Left colon (tissue), 2 donors: ENCODE results near the gene COMMD1. TPM values are rescaled to one million over a fixed set of nuclear protein-coding genes. Genes with fewer than 3 reads are reported as not detected.
A peak's percentile ranks its signal among the peaks of the same experiment; 100 is the strongest.

Source experiments
- ATAC-seq: fragments of 200-7000 bp; cut with Tn5 transposase; one replicate; pipeline ENCODE4 v1.9.1; 2020; ENCODE audit warnings: mild to moderate bottlenecking, moderate library complexity
- DNase-seq, 2 donors: peaks; one replicate each; pipeline ENCODE4 v3.0.0-alpha.2; 2020
- intact Hi-C, 2 donors: fragments of 100-400 bp; cut with DNase I in 1 of 2; cut with micrococcal nuclease in 1 of 2; formaldehyde crosslinking; loops; one replicate each; pipeline versions ENCODE4 v1.11.2 to v1.14.0; 2022; cut with DNase I, micrococcal nuclease
- total RNA-seq, 2 donors: library from RNA; stranded (reverse); fragmentation: NEBNext Ultra II Directional; extraction: Animal tissue kit (Norgen Biotek cat#: 25700); gene quantifications; one replicate each; pipeline ENCODE4 v1.2.1, GENCODE V29; 2021
- donor health status: DM: no; HTN: no; CAD: no.
- donor health status: DM: yes; HTN: yes; CAD: no.

Gene COMMD1
- total RNA-seq, 2 donors from 2014 or later: 25.0 to 29.4 TPM

DNA sequence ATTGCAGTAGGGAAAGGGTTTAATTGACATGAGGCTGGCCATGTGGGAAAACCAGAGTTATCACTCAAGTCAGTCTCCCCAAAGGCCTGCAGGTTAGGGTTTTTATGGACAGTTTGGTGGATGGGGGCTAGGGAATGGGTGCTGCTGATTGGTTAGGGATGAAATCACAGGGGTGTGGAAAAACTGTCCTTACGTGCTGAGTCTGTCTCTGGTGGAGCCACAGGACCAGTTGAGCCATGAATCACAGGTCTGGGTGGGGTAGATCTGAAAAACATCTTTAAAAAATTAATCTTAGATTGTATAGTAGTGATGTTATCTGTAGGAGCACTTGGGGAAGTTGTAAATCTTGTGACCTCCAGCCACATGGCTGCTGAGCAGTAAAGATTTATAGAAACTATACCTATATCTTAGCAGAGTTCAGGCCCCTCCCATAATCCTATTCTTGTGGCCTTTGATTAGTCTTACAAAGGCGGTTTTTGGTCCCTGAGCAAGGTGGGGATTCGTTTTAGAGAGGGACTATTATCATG lies 139.6 kb downstream of the COMMD1 start:
- ATAC-seq: peak; percentile 73
- peak in 1 of 2 donors; percentile 18 for DNase-seq
- intact Hi-C loops: no loop called here

DNA sequence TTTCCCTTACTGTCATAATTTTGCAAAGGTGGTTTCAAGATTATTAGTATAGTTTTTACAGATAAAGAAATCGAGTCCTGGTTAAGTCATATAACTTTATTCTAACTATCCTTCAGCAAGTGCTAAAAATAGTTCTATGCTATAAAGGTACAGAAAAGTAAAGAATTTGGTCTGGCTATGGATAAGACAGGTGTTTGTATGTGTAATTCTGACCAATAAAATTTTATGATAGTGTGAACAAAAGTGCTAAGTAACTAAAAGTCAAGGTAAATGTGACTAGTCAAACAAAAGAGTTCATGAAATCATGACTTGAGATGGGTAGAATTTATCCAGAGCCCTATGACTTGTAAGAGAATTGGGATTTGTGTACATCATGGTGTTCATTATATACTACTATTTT lies 140.7 kb downstream of the COMMD1 start:
- ATAC-seq: peak; percentile 76
- intact Hi-C loops: no loop called here
- no peak for DNase-seq

DNA sequence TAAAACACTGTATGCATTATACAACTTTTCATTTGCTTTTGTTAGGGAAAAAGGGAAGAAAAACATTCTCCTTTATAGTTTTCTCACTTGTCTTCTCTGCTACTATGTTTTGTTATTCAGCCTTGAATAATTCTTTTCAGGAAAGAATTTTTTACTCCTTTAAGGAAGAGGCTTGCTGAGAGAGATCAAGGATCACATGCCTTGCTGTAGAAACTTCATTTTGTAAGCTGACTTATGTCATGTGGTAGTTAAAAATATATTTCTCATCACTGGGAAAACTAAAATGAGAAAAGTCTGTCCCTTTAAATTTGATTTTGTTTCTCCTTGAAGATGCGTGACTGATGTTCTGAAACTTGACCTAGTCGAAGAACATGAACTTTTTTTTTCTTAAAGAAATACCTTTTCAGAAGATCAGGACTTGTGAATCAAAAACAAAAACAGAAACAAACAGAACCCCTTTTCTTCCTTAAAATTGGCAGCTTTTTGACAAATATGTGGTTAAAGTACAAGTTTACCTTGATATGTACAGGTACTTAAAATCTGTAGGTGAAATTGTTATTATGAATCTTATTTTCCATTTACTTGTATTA lies 145.1 kb downstream of the COMMD1 start:
- no peak for ATAC-seq
- DNase-seq: no peak
- intact Hi-C loops: no loop called here

DNA sequence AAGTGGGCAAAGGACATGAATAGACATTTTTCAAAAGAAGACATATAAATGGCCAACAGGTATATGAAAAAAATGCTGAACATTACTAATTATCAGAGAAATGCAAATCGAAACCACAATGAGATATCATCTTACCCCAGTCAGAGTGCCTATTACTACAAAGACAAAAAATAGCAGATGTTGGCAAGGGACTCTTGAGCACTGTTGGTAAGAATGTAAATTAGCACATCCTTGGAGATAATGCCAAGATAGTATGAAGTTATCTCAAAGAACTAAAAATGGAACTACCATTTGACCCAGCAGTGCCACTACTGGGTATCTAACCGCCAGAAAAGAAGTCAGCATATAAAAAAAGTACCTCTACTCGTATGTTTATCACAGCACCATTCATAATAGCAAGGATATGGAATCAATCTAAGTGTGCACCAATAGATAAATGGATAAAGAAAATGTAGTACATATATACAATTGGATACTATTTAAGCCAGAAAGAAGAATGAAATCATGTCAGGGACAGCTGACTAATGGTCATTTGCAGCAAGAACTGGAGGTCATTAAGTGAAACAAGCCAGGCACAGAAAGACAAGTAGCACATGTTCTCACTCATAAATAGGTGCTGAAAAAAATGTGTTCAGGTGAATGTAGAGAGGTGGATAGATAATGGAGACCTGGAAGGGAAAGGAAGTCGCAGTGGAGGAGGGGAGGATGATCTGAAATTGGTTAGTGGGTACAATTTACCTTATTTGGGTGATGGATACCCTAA lies 148.7 kb downstream of the COMMD1 start:
- intact Hi-C loops: no loop called here
- no peak for DNase-seq
- no peak for ATAC-seq

DNA sequence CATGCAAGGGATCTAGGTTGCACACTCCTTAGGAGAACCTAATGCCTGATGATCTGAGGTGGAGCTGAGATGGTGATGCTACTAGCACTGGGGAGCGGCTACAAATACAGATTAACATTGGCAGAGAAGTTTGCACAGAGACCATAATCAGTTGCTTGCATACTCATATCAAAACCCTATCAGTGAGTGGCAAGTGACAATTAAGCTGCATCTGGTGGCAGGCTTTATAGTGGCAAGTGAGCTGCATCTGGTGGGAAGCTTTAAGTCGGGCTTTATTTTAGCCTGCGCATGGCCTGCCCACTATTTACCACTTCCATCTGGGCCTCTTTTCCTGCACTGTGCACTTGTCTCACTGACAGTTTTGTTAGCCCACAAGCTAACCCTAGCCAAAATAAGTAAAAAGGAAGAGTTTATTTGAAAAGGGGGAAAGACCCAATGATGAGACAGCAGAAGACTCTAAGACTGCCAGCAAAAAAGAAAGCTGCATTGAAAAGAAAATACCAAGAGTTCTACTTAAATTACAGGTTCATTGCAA lies 149.5 kb downstream of the COMMD1 start:
- intact Hi-C loops: no loop called here

DNA sequence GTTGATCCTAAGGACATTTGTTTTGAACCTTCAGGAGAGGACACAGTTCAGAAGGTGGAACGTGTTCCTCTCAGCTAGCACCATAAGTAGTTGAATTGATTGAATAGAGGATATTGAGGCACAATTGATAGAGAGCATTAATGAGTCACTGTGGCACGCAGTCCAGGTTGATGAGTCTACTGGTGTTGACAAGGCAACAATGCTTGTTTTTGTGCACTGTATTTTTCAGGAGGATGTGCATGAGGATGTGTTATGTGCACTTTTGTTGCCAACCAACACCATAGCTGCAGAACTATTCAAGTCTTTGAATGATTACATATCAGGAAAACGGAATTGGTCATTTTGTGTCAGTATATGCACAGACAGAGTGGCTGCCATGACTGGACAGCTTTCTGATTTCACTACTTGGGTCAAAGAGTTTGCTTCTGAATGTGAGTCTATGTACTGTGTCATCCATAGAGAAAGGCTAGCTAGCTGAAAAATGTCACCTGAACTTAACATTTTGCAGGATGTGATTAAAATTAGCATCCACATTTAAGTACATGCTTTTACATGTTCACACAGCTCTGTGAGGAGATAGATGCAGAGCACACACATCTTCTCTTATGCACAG lies 150.4 kb downstream of the COMMD1 start:
- intact Hi-C loops: no loop called here
- no peak for ATAC-seq

More for the DNA sequence above, 149.5 kb downstream of the COMMD1 start:
- ATAC-seq (no peak), DNase-seq (no peak)

DNA sequence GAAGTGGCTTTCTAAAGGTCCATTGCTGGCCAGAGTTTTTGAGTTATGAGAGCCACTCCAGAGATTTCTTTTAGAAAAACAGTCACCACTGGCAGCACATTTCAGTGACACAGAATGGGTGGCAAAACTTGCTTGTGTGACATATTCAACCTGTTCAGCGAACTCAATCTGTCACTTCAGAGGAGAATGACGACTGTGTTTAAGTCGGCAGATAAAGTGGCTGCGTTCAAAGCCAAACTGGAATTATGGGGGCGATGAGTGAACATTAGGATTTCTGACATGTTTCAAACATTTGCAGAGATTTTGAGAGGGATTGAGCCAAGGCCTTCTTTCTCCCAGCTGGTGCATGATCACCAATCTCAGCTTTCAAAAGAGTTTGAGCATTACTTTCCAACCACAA lies 150.9 kb downstream of the COMMD1 start:
- intact Hi-C loops: no loop called here
- no peak for ATAC-seq
- DNase-seq: no peak

More for the DNA sequence above, 150.4 kb downstream of the COMMD1 start:
- no peak for DNase-seq

DNA sequence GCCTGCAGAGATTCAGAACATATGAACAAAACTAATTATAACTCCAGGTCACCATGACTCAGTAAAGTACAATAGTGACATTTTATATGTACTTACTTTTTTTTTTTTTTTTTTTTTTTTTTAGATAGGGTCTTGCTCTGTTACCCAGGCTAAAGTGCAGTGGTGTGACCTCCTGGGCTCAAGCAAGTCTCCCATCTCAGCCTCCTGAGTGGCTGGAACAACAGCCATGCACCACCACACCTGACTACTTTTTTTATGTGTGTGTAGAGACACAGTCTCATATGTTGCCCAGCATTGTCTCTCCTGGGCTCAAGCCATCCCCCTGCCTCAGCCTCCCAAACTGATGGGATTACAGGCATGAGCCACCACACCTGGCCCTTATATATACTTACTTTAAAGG lies 159.8 kb downstream of the COMMD1 start:
- intact Hi-C loops: no loop called here
- DNase-seq (no peak), ATAC-seq (no peak)

DNA sequence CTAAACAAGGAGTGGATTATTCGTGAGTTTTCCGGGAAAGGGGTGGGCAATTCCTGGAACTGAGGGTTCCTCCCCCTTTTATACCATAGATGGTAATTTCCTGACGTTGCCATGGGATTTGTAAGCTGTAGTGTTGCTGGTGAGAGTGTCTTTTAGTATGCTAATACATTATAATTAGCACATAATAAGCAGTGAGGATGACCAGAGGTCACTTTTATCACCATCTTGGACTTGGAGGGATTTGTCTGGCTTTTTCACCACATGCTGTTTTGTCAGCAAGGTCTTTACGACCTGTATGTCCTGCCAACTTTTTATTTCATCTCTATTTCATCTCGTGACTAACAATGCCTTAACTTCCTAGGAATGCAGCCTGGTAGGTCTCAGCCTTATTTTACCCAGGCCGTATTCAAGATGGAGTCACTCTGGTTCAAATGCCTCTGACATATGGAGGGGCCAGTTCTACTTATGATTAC lies 165.7 kb downstream of the COMMD1 start:
- intact Hi-C loops: no loop called here
- no peak for DNase-seq
- peak; percentile 58 for ATAC-seq

DNA sequence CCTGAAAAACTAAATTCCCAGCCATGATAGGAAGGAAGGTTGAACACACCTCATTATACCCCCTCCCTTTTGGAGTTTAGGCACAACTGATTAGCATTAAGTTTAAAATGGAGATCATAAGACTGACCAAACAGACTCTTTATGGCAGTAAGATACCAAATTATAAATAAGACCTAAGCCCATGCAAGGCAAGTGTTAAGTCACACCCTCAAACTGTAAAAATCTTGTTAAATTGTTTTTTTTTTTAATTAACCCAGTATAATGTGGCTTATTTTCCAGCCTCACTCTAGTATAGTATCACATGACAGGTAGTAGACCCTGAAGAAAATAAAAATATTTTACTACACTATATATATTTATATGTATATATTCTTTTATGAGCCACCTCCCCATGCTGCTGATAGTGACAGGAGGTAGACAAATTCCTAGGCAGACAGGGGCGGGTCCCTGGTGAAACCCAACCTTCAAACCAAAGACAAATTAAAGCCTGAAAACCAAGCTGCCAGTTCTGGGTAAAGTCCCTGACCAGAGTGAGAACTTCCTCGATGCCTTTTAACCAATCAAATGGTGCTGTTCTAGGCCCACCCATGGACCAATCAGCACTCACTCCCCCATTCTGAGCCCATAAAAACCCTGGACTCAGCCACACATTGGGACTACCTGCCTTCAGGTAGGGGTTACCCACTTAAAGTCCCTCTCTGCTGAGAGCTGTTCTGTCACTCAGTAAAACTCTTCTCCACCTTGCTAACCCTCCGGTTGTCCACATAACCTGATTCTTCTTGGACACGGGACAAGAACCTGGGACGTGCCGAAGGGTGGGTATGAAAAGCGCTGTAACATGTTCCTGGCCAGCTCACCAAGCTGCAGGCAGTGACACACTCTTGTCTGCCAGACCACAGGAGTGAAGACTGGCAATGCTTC lies 166.5 kb downstream of the COMMD1 start:
- DNase-seq (no peak), ATAC-seq (peak; percentile 82)

DNA sequence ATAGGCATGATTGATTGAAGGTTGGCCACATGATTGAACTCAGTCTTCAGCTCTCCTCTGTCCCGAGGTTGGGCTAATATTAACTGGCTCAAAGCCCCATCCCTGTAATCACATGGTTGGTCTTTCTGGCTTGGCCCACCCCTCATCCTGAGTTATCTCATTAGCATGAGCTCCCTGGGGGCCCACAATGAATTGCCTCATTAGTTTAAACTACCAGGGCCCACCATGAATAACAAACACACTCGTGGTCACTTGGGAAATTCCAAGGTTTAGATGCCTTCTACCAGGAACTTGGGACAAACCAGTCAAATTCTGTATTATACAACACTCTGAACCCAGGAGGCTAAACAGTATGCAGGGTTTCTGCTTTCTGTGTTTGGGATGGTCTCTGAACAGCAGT lies 168.8 kb downstream of the COMMD1 start:
- ATAC-seq (no peak), DNase-seq (no peak)
- intact Hi-C loops: no loop called here

More for the DNA sequence above, 166.5 kb downstream of the COMMD1 start:
- intact Hi-C loops: no loop called here

DNA sequence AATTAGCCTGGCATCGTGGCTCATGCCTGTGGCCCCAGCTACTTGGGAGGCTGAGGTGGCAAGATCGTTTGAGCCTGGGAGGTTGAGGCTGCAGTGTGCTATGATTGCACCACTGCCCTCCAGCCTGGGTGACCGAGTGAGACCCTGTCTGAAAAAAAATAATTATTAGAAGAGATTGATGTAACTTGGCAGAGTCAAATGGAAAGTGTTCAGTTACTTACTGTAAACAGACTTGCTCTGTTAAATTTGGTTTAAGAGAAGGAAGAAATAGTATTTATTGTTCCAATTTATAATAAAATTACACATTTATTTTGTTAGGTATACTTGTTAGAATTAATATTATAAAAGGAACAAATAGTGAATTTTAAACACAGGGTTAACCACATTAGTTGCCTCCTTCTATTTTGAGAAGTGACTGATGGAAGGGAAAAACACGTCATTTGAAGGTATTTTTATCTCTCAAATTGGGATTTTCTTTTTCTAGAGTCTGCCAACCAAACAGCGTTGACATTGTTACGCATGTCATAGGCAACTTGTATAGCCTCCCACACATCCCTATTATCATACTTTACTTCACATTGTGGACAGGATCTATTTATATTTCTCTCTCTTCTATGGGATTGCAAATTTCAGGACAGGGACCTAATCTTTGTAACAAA lies 171.6 kb downstream of the COMMD1 start:
- intact Hi-C loops: no loop called here
- no peak for ATAC-seq
- no peak for DNase-seq

DNA sequence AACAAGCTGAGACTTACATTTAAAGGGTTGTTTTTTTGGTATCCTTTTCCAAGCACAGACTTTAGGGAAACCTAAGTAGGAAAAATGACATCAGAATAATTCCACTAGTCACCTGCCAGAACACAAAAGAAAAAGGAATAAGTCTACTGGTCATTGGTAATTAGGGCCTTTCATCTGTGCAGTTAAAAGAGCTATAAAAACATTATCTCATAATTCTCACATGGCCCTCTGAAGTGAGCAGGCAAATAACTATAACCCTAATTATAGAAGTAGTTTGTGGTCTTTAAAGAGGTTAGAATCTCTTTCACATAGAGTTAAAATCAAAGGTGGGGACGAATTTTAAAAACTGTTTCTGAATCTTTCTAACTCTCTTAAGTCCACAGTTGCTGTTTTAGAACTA lies 179.3 kb downstream of the COMMD1 start:
- no peak for ATAC-seq
- DNase-seq: no peak
- intact Hi-C loops: no loop called here

DNA sequence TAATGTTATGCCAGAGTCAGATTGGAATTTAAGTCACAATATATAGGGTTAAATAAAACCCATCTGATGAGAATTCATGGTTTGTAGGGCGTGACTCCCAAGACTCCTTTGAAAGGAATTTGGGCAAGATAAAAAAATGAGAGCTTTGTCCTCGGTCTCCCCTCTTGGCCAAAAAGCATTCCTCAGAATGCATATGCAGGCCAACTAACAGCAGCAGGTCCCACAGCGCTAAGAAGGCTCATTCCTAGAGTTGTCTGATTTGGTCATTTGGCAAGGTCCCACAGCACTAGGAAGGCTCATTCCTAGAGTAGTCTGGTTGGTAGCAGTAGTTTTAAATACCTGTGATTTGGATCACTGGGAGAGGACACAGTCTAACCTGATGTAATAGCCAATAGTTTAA lies 184.2 kb downstream of the COMMD1 start:
- ATAC-seq (no peak), DNase-seq (no peak)
- intact Hi-C loops: no loop called here

DNA sequence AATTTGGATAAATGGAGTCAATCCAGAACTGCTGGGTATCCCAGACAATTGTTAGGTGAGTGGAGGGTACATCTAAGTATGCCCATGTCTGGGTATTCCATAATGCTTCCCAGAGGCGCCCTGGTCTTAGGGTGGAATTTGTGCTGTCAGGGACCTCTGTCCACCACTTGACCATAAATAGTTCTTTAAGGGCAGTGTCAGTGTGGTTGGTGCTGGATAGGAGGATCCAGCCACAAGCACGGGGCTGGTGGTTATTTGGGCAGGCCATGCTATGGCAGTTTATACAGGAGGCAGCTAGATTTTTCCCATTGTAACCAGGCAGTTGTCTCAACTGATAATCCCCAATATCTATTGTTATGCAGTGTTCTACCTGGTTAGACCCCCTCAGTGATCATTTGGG lies 186.0 kb downstream of the COMMD1 start:
- ATAC-seq: no peak
- intact Hi-C loops: no loop called here
- DNase-seq: no peak

DNA sequence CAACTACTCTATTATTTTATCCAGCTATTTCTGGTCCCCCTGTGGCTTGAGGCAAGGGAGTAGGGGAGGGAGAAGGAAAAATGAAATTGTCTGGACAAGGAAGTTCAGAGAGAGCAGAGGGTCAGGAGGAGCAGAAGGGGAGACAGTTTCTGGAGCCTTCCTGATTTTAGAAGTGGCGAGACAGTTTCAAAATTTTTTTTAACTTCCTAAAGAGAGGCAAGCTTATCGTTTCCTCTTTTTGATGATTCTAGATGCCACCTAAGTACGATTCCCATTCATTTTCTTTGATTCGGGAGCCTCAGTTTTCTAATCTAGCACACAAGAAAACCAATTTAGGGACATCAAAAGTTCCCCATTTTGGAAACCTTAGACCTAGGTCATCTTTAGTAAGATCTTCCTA lies 193.6 kb downstream of the COMMD1 start:
- ATAC-seq: no peak
- no peak for DNase-seq
- intact Hi-C loops: no loop called here

DNA sequence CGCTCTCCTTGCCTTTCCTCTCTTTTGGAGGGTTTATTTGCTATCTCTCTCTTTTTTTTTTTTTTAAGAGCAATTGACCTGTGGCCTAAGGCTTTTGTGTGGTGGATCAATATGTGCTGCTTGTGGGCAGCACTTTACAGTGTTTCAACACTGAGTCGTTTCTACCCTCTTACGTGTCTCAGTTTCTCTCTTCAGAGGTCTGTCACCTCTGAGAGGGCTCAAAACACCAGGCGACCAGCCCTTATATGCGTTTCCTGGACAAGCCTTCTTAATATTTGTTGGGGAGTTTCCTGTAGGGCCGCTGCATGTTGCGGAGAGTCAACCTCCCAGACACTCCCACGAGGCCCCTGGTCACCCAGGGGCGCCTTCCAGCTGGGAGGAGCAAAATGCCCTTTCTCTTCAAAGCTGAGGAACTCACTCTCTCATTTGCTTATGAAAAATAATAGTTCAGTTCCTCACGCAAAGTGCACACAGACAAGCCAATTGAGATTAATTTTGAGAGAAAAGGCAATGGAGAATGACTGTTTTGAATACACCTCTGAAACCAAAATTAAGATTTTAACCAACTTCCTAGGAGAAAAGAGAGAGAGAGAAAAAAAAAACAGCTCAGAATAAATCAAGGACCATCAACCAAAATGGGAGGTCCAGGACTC lies 194.2 kb downstream of the COMMD1 start:
- ATAC-seq (no peak), DNase-seq (no peak)
- intact Hi-C loops: no loop called here

DNA sequence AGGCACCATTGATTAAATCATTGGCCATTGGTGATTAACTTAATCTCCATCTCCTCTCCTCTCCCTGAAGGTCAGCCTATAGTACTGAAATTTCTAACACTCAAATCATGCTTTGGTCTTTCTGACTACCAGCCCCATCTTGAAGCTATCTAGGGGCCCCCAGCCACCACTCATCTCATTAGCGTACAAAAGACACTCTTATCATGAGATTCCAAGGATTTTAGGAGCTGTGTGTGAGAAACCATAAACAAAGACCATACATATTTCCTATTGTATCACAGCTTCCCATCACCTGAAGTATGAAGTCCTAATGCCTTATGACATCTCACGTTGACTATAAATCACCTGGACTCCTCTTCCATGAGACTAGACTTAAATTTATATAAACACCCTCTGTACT lies 196.4 kb downstream of the COMMD1 start:
- ATAC-seq (no peak), DNase-seq (no peak)
- intact Hi-C loops: no loop called here
